IMR-90 (cell line): ENCODE measurements around the gene GPRIN3. TPM values are rescaled to one million over a fixed set of nuclear protein-coding genes. Genes with fewer than 3 reads are reported as not detected.

Experiments used
- ATAC-seq: fragments of 200-7000 bp; cut with Tn5 transposase; 2 replicates; pipeline ENCODE4 v1.9.1; 2020; ENCODE audit warnings: low read depth, mild to moderate bottlenecking, moderate library complexity
- BruUV-seq: library from RNA; stranded (reverse); fragments of 400-500 nt; replicated peaks from 2 replicates; lab custom pipeline; 2021; lab: Mats Ljungman, UMichigan
- CTCF ChIA-PET: fragments of 300-600 bp; formaldehyde crosslinking; extraction: SDS; loops from one replicate; lab custom pipeline; 2021; ENCODE audit warnings: antibody characterized with exemption; lab: Yijun Ruan, JAX
- POLR2A ChIA-PET: fragments of 300-600 bp; sonication (Branson Sonifier 250); formaldehyde crosslinking; loops from one replicate; lab custom pipeline; 2022; ENCODE audit warnings: antibody characterized with exemption; ENCODE audit not compliant: unreplicated experiment; lab: Charles Lee
- DNase-seq: peaks from one replicate; pipeline ENCODE4 v3.0.0; 2013
- H2AFZ ChIP-seq: replicated peaks from 2 replicates; pipeline ENCODE3; 2013; ENCODE audit warnings: low read length, mild to moderate bottlenecking; ENCODE audit not compliant: poor library complexity
- H2AK5ac ChIP-seq: 2 replicates; pipeline ENCODE4 v1.6.1; 2013; ENCODE audit warnings: low read depth, low read length, inconsistent platforms
- H2AK9ac ChIP-seq: replicated peaks from 2 replicates; pipeline ENCODE3; 2013; ENCODE audit warnings: mild to moderate bottlenecking, low read depth, low read length, moderate library complexity; ENCODE audit not compliant: poor library complexity
- H2BK120ac ChIP-seq: 2 replicates; pipeline ENCODE4 v1.6.1; 2013; ENCODE audit warnings: low read depth, low read length, inconsistent platforms
- H2BK15ac ChIP-seq: 3 replicates; pipeline ENCODE4 v1.6.1; 2013; ENCODE audit warnings: low read depth, low read length, inconsistent platforms
- H2BK20ac ChIP-seq: 2 replicates; pipeline ENCODE4 v1.6.1; 2013; ENCODE audit warnings: low read depth, mild to moderate bottlenecking, inconsistent platforms, low read length, moderate library complexity
- H2BK5ac ChIP-seq: 2 replicates; pipeline ENCODE4 v1.6.1; 2013; ENCODE audit warnings: mild to moderate bottlenecking, low read depth, low read length, inconsistent platforms; ENCODE audit not compliant: poor library complexity, severe bottlenecking
- H3K14ac ChIP-seq: replicated peaks from 2 replicates; pipeline ENCODE4 v1.6.1; 2013; ENCODE audit warnings: low read depth, low read length, inconsistent platforms
- H3K18ac ChIP-seq: 2 replicates; pipeline ENCODE4 v1.6.1; 2013; ENCODE audit warnings: low read depth, low read length, control low read depth
- H3K23ac ChIP-seq: 2 replicates; pipeline ENCODE4 v1.6.1; 2013; ENCODE audit warnings: low read depth, low read length, inconsistent platforms
- H3K27ac ChIP-seq: 2 replicates; pipeline ENCODE4 v1.5.1; 2013; ENCODE audit warnings: mild to moderate bottlenecking, control low read depth, low read length; ENCODE audit not compliant: insufficient read depth
- H3K27me3 ChIP-seq: 2 replicates; pipeline ENCODE4 v1.6.1; 2013; ENCODE audit warnings: low read length; ENCODE audit not compliant: control insufficient read depth, insufficient read depth
- H3K36me3 ChIP-seq: 2 replicates; pipeline ENCODE4 v1.6.1; 2013; ENCODE audit warnings: low read length, mixed read lengths; ENCODE audit not compliant: control insufficient read depth, insufficient read depth
- H3K4ac ChIP-seq: 2 replicates; pipeline ENCODE4 v1.6.1; 2013; ENCODE audit warnings: low read depth, low read length, inconsistent platforms
- H3K4me1 ChIP-seq: 2 replicates; pipeline ENCODE4 v1.6.1; 2013; ENCODE audit warnings: low read length, mixed read lengths; ENCODE audit not compliant: control insufficient read depth, insufficient read depth
- H3K4me2 ChIP-seq: 2 replicates; pipeline ENCODE4 v1.6.1; 2013; ENCODE audit warnings: low read depth, mild to moderate bottlenecking, control low read depth, low read length, moderate library complexity
- H3K4me3 ChIP-seq: 2 replicates; pipeline ENCODE4 v1.5.1; 2013; ENCODE audit warnings: low read depth, mild to moderate bottlenecking, control low read depth, low read length, moderate library complexity; ENCODE audit not compliant: insufficient read depth
- H3K56ac ChIP-seq: 2 replicates; pipeline ENCODE4 v1.6.1; 2013; ENCODE audit warnings: low read length, inconsistent platforms; ENCODE audit not compliant: insufficient read depth; ENCODE audit errors: extremely low read depth
- H3K79me1 ChIP-seq, 2 experiments: 2 replicates each; pipeline ENCODE4 v1.6.1; 2013; ENCODE audit warnings: low read length in 2 of 2, inconsistent platforms in 1 of 2, low read depth in 1 of 2
- H3K9ac ChIP-seq: 2 replicates; pipeline ENCODE4 v1.6.1; 2013; ENCODE audit warnings: low read depth, low read length, control low read depth
- H3K9me1 ChIP-seq: 2 replicates; pipeline ENCODE4 v1.6.1; 2013; ENCODE audit warnings: low read length, inconsistent platforms; ENCODE audit not compliant: insufficient read depth
- H3K9me3 ChIP-seq: 2 replicates; pipeline ENCODE4 v1.6.1; 2013; ENCODE audit warnings: low read length; ENCODE audit not compliant: control insufficient read depth, insufficient read depth
- H4K20me1 ChIP-seq: 2 replicates; pipeline ENCODE4 v1.6.1; 2013; ENCODE audit warnings: low read length, inconsistent platforms; ENCODE audit not compliant: insufficient read depth
- H4K5ac ChIP-seq: 2 replicates; pipeline ENCODE4 v1.6.1; 2013; ENCODE audit warnings: mild to moderate bottlenecking, low read depth, low read length, control low read depth
- H4K8ac ChIP-seq, 2 experiments: 2 replicates each; pipeline ENCODE4 v1.6.1; 2013; ENCODE audit warnings: low read depth in 2 of 2, low read length in 2 of 2, control low read depth in 1 of 2, inconsistent platforms in 1 of 2
- H4K91ac ChIP-seq: 2 replicates; pipeline ENCODE4 v1.6.1; 2013; ENCODE audit warnings: low read depth, low read length, inconsistent platforms; ENCODE audit not compliant: insufficient read depth
- CHD1 ChIP-seq: IDR thresholded peaks from 2 replicates; pipeline ENCODE4 v1.6.1; 2012; ENCODE audit warnings: low read depth, low read length, improper control_type of control experiment
- ELK1 ChIP-seq: fragments of 150-350 bp; IDR thresholded peaks from 2 replicates; pipeline ENCODE4 v1.6.1; 2016; ENCODE audit warnings: low read depth, mild to moderate bottlenecking, low read length, moderate library complexity, borderline replicate concordance
- FOS ChIP-seq: fragments of 150-350 bp; IDR thresholded peaks from 2 replicates; pipeline ENCODE4 v1.6.1; 2016; ENCODE audit warnings: low read depth, low read length
- RAD21 ChIP-seq: IDR thresholded peaks from 2 replicates; pipeline ENCODE4 v1.6.1; 2012; ENCODE audit warnings: low read length, improper control_type of control experiment
- RCOR1 ChIP-seq: IDR thresholded peaks from 2 replicates; pipeline ENCODE4 v1.6.1; 2012; ENCODE audit warnings: mild to moderate bottlenecking, low read length, improper control_type of control experiment; ENCODE audit not compliant: insufficient replicate concordance
- RFX5 ChIP-seq: IDR thresholded peaks from 2 replicates; pipeline ENCODE4 v1.8.0; 2012; ENCODE audit warnings: low read depth, mild to moderate bottlenecking, low read length, moderate library complexity
- SMC3 ChIP-seq: fragments of 150-350 bp; IDR thresholded peaks from 2 replicates; pipeline ENCODE4 v1.6.1; 2016; ENCODE audit warnings: low read depth, mild to moderate bottlenecking, antibody characterized with exemption, low read length, moderate library complexity
- USF2 ChIP-seq: fragments of 150-350 bp; IDR thresholded peaks from 2 replicates; pipeline ENCODE4 v1.6.1; 2017; ENCODE audit warnings: mild to moderate bottlenecking, antibody characterized with exemption, low read length, low read depth
- WGBS, 2 experiments: methylation state at CpG; one replicate each; pipeline versions ENCODE4 v1.1.5 to v1.1.7; 2013; ENCODE audit warnings: missing lambda C conversion rate in 2 of 2; ENCODE audit not compliant: insufficient read length in 1 of 2; ENCODE audit errors: extremely low coverage in 2 of 2; 5-methylcytosine and 5-hydroxymethylcytosine counted together
- dilution Hi-C: fragments of 300-500 bp; cut with HindIII; formaldehyde crosslinking; loops from one replicate; pipeline ENCODE4 v1.14.3; 2018; ENCODE audit warnings: low sequenced_read_pairs; ENCODE audit not compliant: unreplicated experiment
- in situ Hi-C: fragments of 300-500 bp; cut with MboI; formaldehyde crosslinking; loops from 3 replicates; pipeline ENCODE4 v1.14.3; 2019; ENCODE audit warnings: low sequenced_read_pairs, inconsistent platforms, mixed read lengths
- intact Hi-C: fragments of 100-400 bp; cut with micrococcal nuclease; formaldehyde crosslinking; loops from 2 replicates; pipeline ENCODE4 v1.10.0; 2022
- polyA plus RNA-seq, 3 experiments: library from polyadenylated mRNA; depleted of rRNA; stranded (reverse); fragments of >200 nt; gene quantifications; 2 replicates each; pipeline ENCODE4 v1.2.3, GENCODE V29; 2012; ENCODE audit warnings: low replicate concordance in 1 of 3
- total RNA-seq: library from RNA; depleted of rRNA; stranded (reverse); fragments of >200 nt; gene quantifications from 2 replicates; pipeline ENCODE4 v1.2.3, GENCODE V29; 2012

Gene GPRIN3
- total and polyA plus RNA-seq, 2 of the 4 experiments (the other 2 are of a cell fraction): under 0.01 TPM; not detected in 1

- H3K4me2 ChIP-seq: no peak overlapping the region
- dilution Hi-C loops: no loop called here
- H2AK9ac ChIP-seq: no peak overlapping the region
- TF ChIP-seq RCOR1 (no peak), ELK1 (no peak), FOS (no peak), RFX5 (no peak), CHD1 (no peak), USF2 (no peak), SMC3 (no peak), RAD21 (no peak)
- no CpG with 5 or more reads among the region's 1 CpG for WGBS, 2 experiments
- H2BK20ac ChIP-seq: no peak overlapping the region
- H4K20me1 ChIP-seq: no peaks in the 10 kb centered on the region
- no peak overlapping the region for H4K8ac ChIP-seq
- H3K4me3 ChIP-seq: no peak overlapping the region
- no peak overlapping the region for H2AFZ ChIP-seq
- H2BK15ac ChIP-seq: no peak overlapping the region
- no peaks in the 10 kb centered on the region for H3K79me1 ChIP-seq
- no peaks in the 10 kb centered on the region for H3K4me1 ChIP-seq
- no peaks in the 10 kb centered on the region for H3K9me1 ChIP-seq
- H3K9ac ChIP-seq: no peak overlapping the region
- CTCF ChIA-PET: no interaction called here
- POLR2A ChIA-PET: no interaction called here
- H4K91ac ChIP-seq: no peak overlapping the region
- no peak overlapping the region for H2BK120ac ChIP-seq
- DNase-seq: no peak
- no peak overlapping the region for H3K27ac ChIP-seq
- peaks cover 2% of the 10 kb centered on the region for H3K27me3 ChIP-seq
- intact Hi-C loops: loop anchor here (1.0 to 10.0 kb wide), 2 partner anchors 180 to 651 kb away; no protein-coding TSS in a partner anchor
- BruUV-seq: no TSS peak
- no peak overlapping the region for H3K56ac ChIP-seq
- no peak overlapping the region for H2BK5ac ChIP-seq
- H3K9me3 ChIP-seq: no peaks in the 10 kb centered on the region
- ATAC-seq: no peak
- no peak overlapping the region for H3K4ac ChIP-seq
- no peak overlapping the region for H3K18ac ChIP-seq
- no peak overlapping the region for H3K23ac ChIP-seq
- in situ Hi-C loops: no loop called here
- H2AK5ac ChIP-seq: no peak overlapping the region
- no peak overlapping the region for H4K5ac ChIP-seq
- no peaks in the 10 kb centered on the region for H3K36me3 ChIP-seq
- H3K14ac ChIP-seq: no peak overlapping the region
Measured at GRCh38 chr4:89253935-89254334, 53.7 kb downstream of the GPRIN3 start.
